Epithelial cell of proximal tubule (primary cell): Measurements from ENCODE around the gene DTNA. TPM values are rescaled to one million over a fixed set of nuclear protein-coding genes. Genes with fewer than 3 reads are reported as not detected.
A peak's percentile ranks its signal among the peaks of the same experiment; 100 is the strongest.

ENCODE experiments used
- DNase-seq: peaks from one replicate; pipeline ENCODE4 v3.0.0-alpha.2; 2011; ENCODE audit warnings: low read depth
- H3K4me3 ChIP-seq: 2 replicates; pipeline ENCODE4 v1.5.1; 2011; ENCODE audit warnings: low read depth, mild to moderate bottlenecking, low read length
- CTCF ChIP-seq: conservative IDR thresholded peaks from 2 replicates; pipeline ENCODE4 v1.5.1; 2012; ENCODE audit warnings: low read depth, mild to moderate bottlenecking, low read length
- total RNA-seq: library from RNA; depleted of rRNA; stranded (reverse); fragments of >200 nt; gene quantifications from 2 replicates; pipeline ENCODE4 v1.2.3, GENCODE V29; 2015

Gene DTNA
- total RNA-seq, 1 donor from 2014 or later = 15.2 TPM

GRCh38 chr18:34809451-34810072 lies 99.5 kb downstream of the DTNA start:
- peak; percentile 75 for TF ChIP-seq CTCF
- no peak for DNase-seq
- H3K4me3 ChIP-seq = no peak overlapping the region

GRCh38 chr18:34816183-34816582 lies 106.1 kb downstream of the DTNA start:
- no peak for DNase-seq
- TF ChIP-seq CTCF = no peak
- H3K4me3 ChIP-seq = no peak overlapping the region

GRCh38 chr18:34817636-34818035 lies 107.5 kb downstream of the DTNA start:
- no peak for TF ChIP-seq CTCF
- no peak for DNase-seq
- H3K4me3 ChIP-seq = no peak overlapping the region

GRCh38 chr18:34818064-34818463 lies 108.0 kb downstream of the DTNA start:
- no peak for TF ChIP-seq CTCF
- no peak for DNase-seq

GRCh38 chr18:34820360-34821065 lies 110.4 kb downstream of the DTNA start:
- DNase-seq = no peak
- TF ChIP-seq CTCF = peak; percentile 21
- no peak overlapping the region for H3K4me3 ChIP-seq

More at GRCh38 chr18:34818064-34818463, 108.0 kb downstream of the DTNA start:
- H3K4me3 ChIP-seq = no peak overlapping the region

- DNase-seq = no peak
- no peak overlapping the region for H3K4me3 ChIP-seq
- peak; percentile 7 for TF ChIP-seq CTCF
Observed at GRCh38 chr18:34821669-34822210, 111.6 kb downstream of the DTNA start.
